ENCODE data around the gene NOVA1.

- TF ChIP-seq CTCF (IDR thresholded peaks at IDR 0.05) (no peak), POLR2A (IDR thresholded peaks at IDR 0.05) (no peak)
Measured at GRCh38 chr14:26400373-26400772, 197.5 kb downstream of the NOVA1 start.

Data from esophagus squamous epithelium (tissue), 4 donors.